GM19023 (cell line): ENCODE measurements around the gene WWOX.

Experiments
- ATAC-seq: cut with Tn5 transposase; IDR thresholded peaks from one replicate; pipeline ENCODE4 v1.9.1; 2021; ENCODE audit warnings: mild to moderate bottlenecking, moderate library complexity; ENCODE audit not compliant: unreplicated experiment

WWOX gene

GRCh38 chr16:78220571-78220970 is 121.1 kb downstream of the WWOX start:
- no peak for ATAC-seq

- no peak for ATAC-seq
Measured at GRCh38 chr16:78221892-78222291, 122.4 kb downstream of the WWOX start.

- ATAC-seq: no peak
Measured at GRCh38 chr16:78224342-78224741, 124.9 kb downstream of the WWOX start.

- no peak for ATAC-seq
Measured at GRCh38 chr16:78225919-78226318, 126.5 kb downstream of the WWOX start.

- ATAC-seq: no peak
Measured at GRCh38 chr16:78227855-78228254, 128.4 kb downstream of the WWOX start.

- no peak for ATAC-seq
Measured at GRCh38 chr16:78228704-78229103, 129.2 kb downstream of the WWOX start.

- ATAC-seq: no peak
Measured at GRCh38 chr16:78230832-78231231, 131.4 kb downstream of the WWOX start.

- ATAC-seq: peak; percentile 89
Measured at GRCh38 chr16:78235168-78235800, 135.8 kb downstream of the WWOX start.

- no peak for ATAC-seq
Measured at GRCh38 chr16:78235876-78236275, 136.4 kb downstream of the WWOX start.

- no peak for ATAC-seq
Measured at GRCh38 chr16:78237841-78238240, 138.4 kb downstream of the WWOX start.

GRCh38 chr16:78240459-78241222 is 141.2 kb downstream of the WWOX start:
- ATAC-seq: no peak

- no peak for ATAC-seq
Measured at GRCh38 chr16:78242239-78242630, 142.8 kb downstream of the WWOX start.

- ATAC-seq: no peak
Measured at GRCh38 chr16:78244131-78244895, 144.9 kb downstream of the WWOX start.

- no peak for ATAC-seq
Measured at GRCh38 chr16:78246559-78246958, 147.1 kb downstream of the WWOX start.

GRCh38 chr16:78249056-78249455 is 149.6 kb downstream of the WWOX start:
- ATAC-seq: no peak

GRCh38 chr16:78249832-78250231 is 150.4 kb downstream of the WWOX start:
- ATAC-seq: no peak

- ATAC-seq: no peak
Measured at GRCh38 chr16:78251115-78251514, 151.7 kb downstream of the WWOX start.

GRCh38 chr16:78252757-78253156 is 153.3 kb downstream of the WWOX start:
- ATAC-seq: no peak

- no peak for ATAC-seq
Measured at GRCh38 chr16:78254841-78255240, 155.4 kb downstream of the WWOX start.

- ATAC-seq: no peak
Measured at GRCh38 chr16:78256686-78257375, 157.4 kb downstream of the WWOX start.

GRCh38 chr16:78257376-78257728 is 157.9 kb downstream of the WWOX start:
- ATAC-seq: no peak
